Large intestine (tissue), 3 donors: ENCODE data around the gene BCAS3. TPM values are rescaled to one million over a fixed set of nuclear protein-coding genes. Genes with fewer than 3 reads are reported as not detected.

Experiments
- DNase-seq, 2 donors: peaks; one replicate each; pipeline versions ENCODE4 v3.0.0 to v3.0.0-alpha.2; 2013
- H3K27ac ChIP-seq: one replicate; pipeline ENCODE4 v1.5.1; 2013; ENCODE audit warnings: low read length
- H3K27me3 ChIP-seq: 2 replicates; pipeline ENCODE4 v1.6.1; 2013; ENCODE audit warnings: low read length; ENCODE audit not compliant: control insufficient read depth, insufficient read depth
- H3K36me3 ChIP-seq: 2 replicates; pipeline ENCODE4 v1.6.1; 2013; ENCODE audit warnings: low read length; ENCODE audit not compliant: control insufficient read depth, insufficient read depth
- H3K4me1 ChIP-seq: one replicate; pipeline ENCODE4 v1.6.1; 2013; ENCODE audit warnings: low read length; ENCODE audit not compliant: control insufficient read depth, insufficient read depth
- H3K4me3 ChIP-seq: one replicate; pipeline ENCODE4 v1.5.1; 2013; ENCODE audit warnings: low read length
- H3K9me3 ChIP-seq: one replicate; pipeline ENCODE4 v1.6.1; 2013; ENCODE audit warnings: mild to moderate bottlenecking, low read depth, low read length, moderate library complexity; ENCODE audit not compliant: control insufficient read depth
- WGBS: methylation state at CpG from one replicate; pipeline ENCODE4 v1.1.5; 2013; ENCODE audit warnings: low lambda C conversion rate; ENCODE audit not compliant: insufficient coverage; 5-methylcytosine and 5-hydroxymethylcytosine counted together
- polyA plus RNA-seq: library from polyadenylated mRNA; unstranded; fragments of 120-200 nt; gene quantifications from one replicate; pipeline ENCODE4 v1.2.1, GENCODE V29; 2013

Gene BCAS3
- polyA plus RNA-seq, 1 donor: 9.7 TPM

DNA sequence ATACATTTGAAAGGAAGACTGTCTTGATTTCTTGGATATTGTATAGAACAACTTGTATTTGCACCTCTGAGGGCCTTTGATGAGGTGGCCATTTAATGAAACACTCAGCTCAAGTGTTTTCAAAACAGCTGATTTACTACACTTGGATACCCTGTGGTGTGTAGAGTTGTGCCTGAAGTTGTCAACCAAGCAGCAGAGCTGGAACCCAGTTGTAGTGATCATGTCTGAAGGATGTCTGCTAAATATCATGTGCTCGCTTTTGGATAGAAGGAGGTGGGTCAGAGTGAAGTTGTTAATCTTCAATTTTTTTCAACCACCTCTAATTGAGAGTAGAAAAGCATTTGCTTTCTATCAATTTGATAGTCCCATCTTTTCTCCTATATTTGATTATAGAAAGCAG is 546.1 kb downstream of the BCAS3 start:
- Histone ChIP-seq H3K27me3 (no peaks in the 10 kb centered on the region), H3K4me3 (no peak overlapping the region), H3K36me3 (no peaks in the 10 kb centered on the region), H3K27ac (no peak overlapping the region), H3K4me1 (no peaks in the 10 kb centered on the region), H3K9me3 (no peaks in the 10 kb centered on the region)
- DNase-seq: no peak
- WGBS: no CpG with 5 or more reads among the region's 1 CpG

DNA sequence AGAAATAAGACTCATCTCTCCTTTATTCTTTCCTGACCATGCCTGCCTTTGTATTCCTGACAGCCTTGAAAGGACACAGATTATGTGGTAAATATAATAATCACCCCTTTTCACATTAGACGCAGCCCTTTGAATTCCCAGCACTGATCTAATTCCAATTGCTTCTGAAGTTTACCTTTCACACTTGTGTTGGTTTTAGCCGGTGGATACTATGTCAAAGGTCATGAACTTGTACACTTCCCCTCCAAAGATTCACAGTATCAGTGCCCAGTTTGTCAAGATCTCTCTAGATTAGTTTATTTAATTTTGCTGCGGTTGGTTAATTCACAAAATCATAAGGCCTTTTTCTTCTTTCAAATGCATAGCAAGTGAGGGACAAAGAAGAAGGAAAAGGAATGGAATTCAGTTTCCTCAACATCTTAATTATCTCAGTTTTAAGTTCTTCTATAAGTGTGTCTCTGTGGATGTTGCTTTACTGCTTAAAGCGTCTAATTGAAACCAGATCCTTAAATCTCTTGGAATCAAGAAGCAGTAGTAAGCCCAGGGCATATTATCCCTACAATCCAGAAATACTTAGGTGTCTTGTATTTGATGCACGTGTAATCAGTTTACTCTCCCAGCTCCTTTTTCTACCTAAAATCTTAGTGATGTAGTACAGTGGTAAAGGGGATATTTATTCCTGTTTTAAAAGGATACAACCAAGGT is 547.7 kb downstream of the BCAS3 start:
- Histone ChIP-seq H3K4me1 (no peaks in the 10 kb centered on the region), H3K9me3 (no peaks in the 10 kb centered on the region), H3K36me3 (no peaks in the 10 kb centered on the region), H3K27ac (no peak overlapping the region), H3K27me3 (no peaks in the 10 kb centered on the region), H3K4me3 (no peak overlapping the region)
- DNase-seq: no peak
- 62% methylated on average over 3 of the region's 5 CpGs for WGBS

DNA sequence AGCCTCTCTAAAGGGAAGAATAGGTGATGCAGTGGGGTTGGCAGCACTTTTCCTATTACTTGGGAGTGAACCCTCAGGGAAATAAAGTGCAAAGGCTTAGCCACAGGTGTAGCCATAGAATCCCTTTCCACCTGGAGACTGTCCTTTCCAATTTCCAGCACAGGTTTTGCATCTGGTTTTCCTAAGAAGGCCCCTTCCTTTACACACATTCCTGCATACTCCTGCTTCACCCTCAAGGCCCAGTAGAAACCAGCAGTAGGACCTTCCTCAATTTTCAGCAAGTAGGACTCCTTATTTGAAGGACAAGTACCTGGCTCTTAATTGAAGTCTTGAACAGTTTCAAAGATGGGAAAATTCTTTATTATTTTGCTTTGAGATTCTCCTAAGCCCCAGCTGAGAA is 550.2 kb downstream of the BCAS3 start:
- no peaks in the 10 kb centered on the region for H3K36me3 ChIP-seq
- H3K27me3 ChIP-seq: no peaks in the 10 kb centered on the region
- no peak overlapping the region for H3K27ac ChIP-seq
- no peaks in the 10 kb centered on the region for H3K9me3 ChIP-seq
- no peak for DNase-seq
- H3K4me1 ChIP-seq: no peaks in the 10 kb centered on the region
- no peak overlapping the region for H3K4me3 ChIP-seq

DNA sequence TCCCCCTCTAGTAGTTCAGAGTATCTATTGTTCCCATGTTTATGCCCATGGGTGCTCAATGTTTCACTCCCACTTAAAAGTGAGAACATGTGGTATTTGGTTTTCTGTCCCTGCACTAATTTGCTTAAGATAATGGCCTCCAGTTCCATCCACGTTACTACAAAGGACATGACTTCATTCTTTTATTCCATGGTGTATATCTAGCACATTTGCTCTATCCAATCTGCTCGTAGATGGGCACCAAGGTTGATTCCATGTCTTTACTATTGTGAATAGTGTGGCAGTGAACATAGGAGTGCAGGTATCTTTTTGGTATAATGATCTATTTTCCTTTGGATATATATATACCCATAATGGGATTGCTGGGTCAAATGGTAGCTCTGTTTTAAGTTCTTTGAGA is 552.8 kb downstream of the BCAS3 start:
- Histone ChIP-seq H3K27me3 (no peaks in the 10 kb centered on the region), H3K9me3 (no peaks in the 10 kb centered on the region), H3K27ac (no peak overlapping the region), H3K36me3 (no peaks in the 10 kb centered on the region), H3K4me3 (no peak overlapping the region), H3K4me1 (no peaks in the 10 kb centered on the region)
- no peak for DNase-seq
- no CpG with 5 or more reads among the region's 2 CpGs for WGBS

DNA sequence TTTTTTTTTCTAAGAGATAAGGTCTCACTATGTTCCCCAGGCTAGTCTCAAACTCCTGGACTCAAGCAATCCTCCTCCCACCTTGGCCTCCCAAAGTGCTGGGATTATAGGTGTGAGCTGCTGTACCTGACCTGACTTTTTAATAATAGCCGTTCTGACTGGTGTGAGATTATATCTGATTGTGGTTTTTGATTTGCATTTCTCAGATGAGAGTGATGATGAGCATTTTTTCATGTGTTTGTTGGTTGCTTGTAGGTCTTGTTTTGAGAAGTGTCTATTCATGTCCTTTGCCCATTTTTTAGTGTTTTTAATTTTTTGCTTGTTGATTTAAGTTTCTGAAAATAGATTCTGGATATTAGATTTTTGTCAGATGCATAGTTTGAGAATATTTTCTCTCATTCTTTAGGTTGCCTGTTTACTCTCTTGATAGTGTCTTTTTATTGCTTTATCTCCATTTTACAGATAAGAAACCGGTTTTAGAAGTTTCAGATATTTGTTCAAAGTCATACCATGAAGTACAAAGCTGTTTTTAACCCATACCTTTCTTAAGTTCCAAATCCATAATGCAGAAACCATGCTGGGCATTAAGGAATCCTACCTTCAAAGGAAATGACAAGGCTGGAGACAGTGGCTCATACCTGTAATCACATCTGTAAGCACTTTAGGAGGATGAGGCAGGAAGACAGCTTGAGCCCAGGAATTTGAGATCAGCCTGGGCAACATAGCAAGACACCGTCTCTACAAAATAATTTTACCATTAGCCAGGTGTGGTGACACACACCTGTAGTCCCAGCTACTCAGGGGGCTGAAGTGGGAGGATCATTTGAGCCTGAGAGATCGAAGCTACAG is 553.5 kb downstream of the BCAS3 start:
- no peaks in the 10 kb centered on the region for H3K9me3 ChIP-seq
- 14% methylated on average over 1 of the region's 4 CpGs for WGBS

DNA sequence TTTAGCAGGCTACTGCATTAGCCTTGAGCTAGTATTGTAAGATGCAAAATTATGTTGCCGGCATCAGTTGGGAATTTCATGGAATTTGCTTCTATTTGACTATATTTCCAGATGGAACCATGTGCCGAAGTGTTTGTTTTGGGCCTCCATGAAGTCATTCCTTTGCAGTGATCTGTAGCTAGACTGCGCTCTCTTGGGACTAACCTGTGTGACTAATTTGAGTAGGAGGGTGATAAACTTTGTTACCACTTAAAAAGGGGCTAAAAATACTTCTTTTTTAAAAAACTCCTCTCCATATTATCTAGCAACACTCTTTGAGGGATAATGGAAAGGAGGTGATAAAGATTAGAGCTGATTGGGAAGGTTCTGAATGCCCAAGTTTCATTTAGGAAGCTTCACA is 555.2 kb downstream of the BCAS3 start:
- Histone ChIP-seq H3K36me3 (no peaks in the 10 kb centered on the region), H3K27ac (no peak overlapping the region), H3K4me1 (no peaks in the 10 kb centered on the region), H3K9me3 (no peaks in the 10 kb centered on the region), H3K27me3 (no peaks in the 10 kb centered on the region), H3K4me3 (no peak overlapping the region)
- DNase-seq: no peak
- no CpG with 5 or more reads among the region's 3 CpGs for WGBS

More for the DNA sequence above, 553.5 kb downstream of the BCAS3 start:
- Histone ChIP-seq H3K36me3 (no peaks in the 10 kb centered on the region), H3K4me1 (no peaks in the 10 kb centered on the region), H3K27ac (no peak overlapping the region), H3K27me3 (no peaks in the 10 kb centered on the region), H3K4me3 (no peak overlapping the region)
- no peak for DNase-seq

DNA sequence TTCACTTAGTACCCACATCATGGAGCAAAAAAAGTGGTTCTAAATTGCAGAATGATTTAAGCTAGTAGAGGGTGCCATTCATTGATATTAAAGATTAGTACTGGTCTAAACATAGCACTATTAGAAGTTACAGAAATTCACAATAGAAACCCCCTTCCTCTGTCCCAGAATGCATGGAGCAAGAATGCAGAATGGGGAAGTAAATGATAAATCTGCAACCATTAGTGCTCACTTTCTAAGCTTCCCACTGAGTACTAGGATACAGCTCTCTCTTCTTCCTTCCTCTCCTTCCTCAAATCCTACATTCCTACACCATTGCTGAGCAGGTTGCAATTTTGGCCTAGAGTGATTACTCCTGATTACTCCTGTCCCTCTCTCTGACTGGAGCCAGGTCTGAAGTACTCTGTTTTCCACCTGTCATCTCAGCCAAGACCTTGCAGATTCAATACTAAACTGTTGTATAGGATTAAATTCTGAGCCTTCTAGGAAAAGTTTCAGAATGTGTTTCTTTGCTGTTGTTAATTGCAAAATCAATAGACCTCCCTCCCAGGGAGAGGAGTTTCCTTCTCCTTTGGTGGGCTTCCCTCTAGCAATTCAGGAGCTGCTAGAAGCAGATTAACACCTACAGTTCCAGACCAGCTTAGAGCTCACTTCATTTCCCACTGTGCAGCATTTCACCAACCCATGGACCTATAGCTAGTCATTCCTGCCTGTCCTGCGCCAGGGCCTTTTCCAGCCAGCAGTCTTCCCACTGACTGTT is 556.5 kb downstream of the BCAS3 start:
- H3K9me3 ChIP-seq: no peaks in the 10 kb centered on the region
- H3K27ac ChIP-seq: no peak overlapping the region
- no peaks in the 10 kb centered on the region for H3K4me1 ChIP-seq
- DNase-seq: no peak
- no peak overlapping the region for H3K4me3 ChIP-seq
- H3K27me3 ChIP-seq: no peaks in the 10 kb centered on the region
- no peaks in the 10 kb centered on the region for H3K36me3 ChIP-seq
- WGBS: 83% methylated on average over 1 of the region's 1 CpG

DNA sequence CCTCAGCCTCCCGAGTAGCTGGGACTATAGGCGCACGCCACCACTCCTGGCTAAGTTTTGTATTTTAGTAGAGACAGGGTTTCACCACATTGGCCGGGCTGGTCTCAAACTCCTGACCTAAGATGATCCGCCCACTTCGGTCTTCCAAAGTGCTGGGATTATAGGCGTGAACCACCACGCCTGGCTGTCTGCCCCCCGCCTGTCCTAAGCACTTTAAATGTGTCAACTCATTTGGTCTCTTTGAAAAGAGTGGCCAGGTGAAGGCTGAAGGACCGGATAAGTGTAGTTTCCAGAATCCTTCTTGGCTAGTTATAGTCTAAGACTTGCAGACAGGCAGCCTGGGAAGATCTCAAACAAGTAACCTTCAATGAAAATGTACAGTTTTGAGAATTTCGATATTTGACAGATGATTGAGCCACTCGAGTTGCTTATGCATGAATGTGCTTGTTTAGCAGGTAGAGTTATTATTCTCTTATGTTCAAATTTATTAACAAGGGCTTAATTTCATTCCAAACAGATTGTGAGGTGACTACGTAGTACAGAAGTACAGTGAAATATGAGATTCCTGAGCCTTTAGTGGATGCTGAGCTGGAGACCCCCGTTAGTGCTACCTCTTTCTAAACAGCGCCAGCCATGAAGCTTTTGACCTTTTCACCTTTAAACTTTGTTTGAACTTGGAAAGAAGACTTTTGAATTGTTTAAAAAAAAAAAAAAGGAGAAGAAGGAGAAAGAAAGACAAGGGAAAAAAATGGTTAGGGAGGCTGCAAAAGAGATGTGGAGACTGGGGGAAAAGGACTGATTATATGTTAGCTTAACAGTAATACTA is 557.6 kb downstream of the BCAS3 start:
- Histone ChIP-seq H3K4me1 (no peaks in the 10 kb centered on the region), H3K27me3 (no peaks in the 10 kb centered on the region), H3K4me3 (no peak overlapping the region), H3K9me3 (no peaks in the 10 kb centered on the region), H3K27ac (no peak overlapping the region), H3K36me3 (no peaks in the 10 kb centered on the region)
- 48% methylated on average over 4 of the region's 15 CpGs for WGBS
- DNase-seq: no peak

DNA sequence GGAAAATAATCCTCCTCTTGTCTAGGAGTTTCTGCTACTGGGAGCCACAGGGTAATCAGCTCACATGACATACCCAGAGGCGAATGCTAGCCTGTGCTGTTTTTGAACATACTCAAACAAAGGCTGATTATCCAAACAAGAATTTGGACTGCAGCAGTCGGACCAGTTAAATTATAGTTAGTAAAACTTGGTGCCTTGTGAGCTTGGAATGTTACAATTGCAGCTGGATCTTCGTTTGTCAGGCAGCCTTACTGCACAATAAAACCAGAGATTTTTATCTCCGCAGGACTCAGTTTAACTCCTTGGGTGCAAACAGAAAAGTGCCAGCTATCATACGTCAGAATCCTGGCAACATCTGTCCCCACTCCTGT is 558.2 kb downstream of the BCAS3 start:
- no peak for DNase-seq

DNA sequence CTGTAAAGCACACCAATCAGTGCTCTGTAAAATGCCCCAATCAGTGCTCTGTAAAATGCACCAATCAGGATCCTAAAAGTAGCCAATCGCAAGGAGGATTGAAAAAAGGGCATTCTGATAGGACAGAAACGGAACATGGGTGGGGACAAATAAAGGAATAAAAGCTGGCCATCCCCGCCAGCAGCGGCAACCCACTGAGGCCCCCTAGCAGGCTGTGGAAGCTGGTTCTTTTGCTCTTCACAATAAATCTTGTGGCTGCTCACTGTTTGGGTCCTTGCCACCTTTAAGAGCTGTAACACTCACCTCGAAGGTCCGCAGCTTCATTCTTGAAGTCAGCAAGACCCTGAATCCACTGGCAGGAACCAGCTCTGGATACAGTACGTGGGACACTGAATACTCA is 559.6 kb downstream of the BCAS3 start:
- Histone ChIP-seq H3K9me3 (no peaks in the 10 kb centered on the region), H3K4me3 (no peak overlapping the region), H3K36me3 (no peaks in the 10 kb centered on the region), H3K27ac (no peak overlapping the region), H3K4me1 (no peaks in the 10 kb centered on the region), H3K27me3 (no peaks in the 10 kb centered on the region)
- 100% methylated on average over 2 of the region's 7 CpGs for WGBS
- no peak for DNase-seq

More for the DNA sequence above, 558.2 kb downstream of the BCAS3 start:
- H3K27ac ChIP-seq: no peak overlapping the region
- no peaks in the 10 kb centered on the region for H3K4me1 ChIP-seq
- H3K9me3 ChIP-seq: no peaks in the 10 kb centered on the region
- no peaks in the 10 kb centered on the region for H3K27me3 ChIP-seq
- H3K36me3 ChIP-seq: no peaks in the 10 kb centered on the region
- no CpG with 5 or more reads among the region's 5 CpGs for WGBS
- no peak overlapping the region for H3K4me3 ChIP-seq
